Endodermal cell (in vitro differentiated cells): ENCODE results near the gene RNU4-1. TPM values are rescaled to one million over a fixed set of nuclear protein-coding genes. Genes with fewer than 3 reads are reported as not detected.
"Not testable (repeated sequence)": the region's sequence is repeated elsewhere in the genome, so short reads cannot be mapped to it uniquely, and the experiment has no call there.

Experiments
- DNase-seq: peaks from one replicate; pipeline ENCODE4 v3.0.0-alpha.2; 2017
- H3K27ac ChIP-seq: 2 replicates; pipeline ENCODE4 v1.5.1; 2013; ENCODE audit warnings: mild to moderate bottlenecking, low read depth, low read length, moderate library complexity
- H3K27me3 ChIP-seq: 2 replicates; pipeline ENCODE4 v1.6.1; 2013; ENCODE audit warnings: mild to moderate bottlenecking, low read length, moderate library complexity; ENCODE audit not compliant: insufficient read depth, control insufficient read depth, poor library complexity, severe bottlenecking
- H3K36me3 ChIP-seq: 2 replicates; pipeline ENCODE4 v1.7.0; 2013; ENCODE audit warnings: mild to moderate bottlenecking, low read length, moderate library complexity; ENCODE audit not compliant: control insufficient read depth, insufficient read depth
- H3K4me1 ChIP-seq: one replicate; pipeline ENCODE4 v1.7.0; 2013; ENCODE audit warnings: low read length; ENCODE audit not compliant: control insufficient read depth, insufficient read depth
- H3K4me3 ChIP-seq: 2 replicates; pipeline ENCODE4 v1.5.1; 2013; ENCODE audit warnings: mild to moderate bottlenecking, low read length, moderate library complexity
- H3K9ac ChIP-seq: 2 replicates; pipeline ENCODE4 v1.6.1; 2013; ENCODE audit warnings: mild to moderate bottlenecking, low read length, moderate library complexity; ENCODE audit not compliant: poor library complexity, severe bottlenecking; ENCODE audit errors: extremely low read depth
- H3K9me3 ChIP-seq: 2 replicates; pipeline ENCODE4 v1.6.1; 2013; ENCODE audit warnings: mild to moderate bottlenecking, low read length, moderate library complexity; ENCODE audit not compliant: control insufficient read depth
- H3K27ac Mint-ChIP-seq: 2 replicates; pipeline ENCODE4 v1.8.0; 2020; ENCODE audit warnings: mixed read lengths
- H3K27me3 Mint-ChIP-seq: 2 replicates; pipeline ENCODE4 v1.8.0; 2021; ENCODE audit warnings: mild to moderate bottlenecking, mixed read lengths; ENCODE audit not compliant: insufficient read depth
- H3K36me3 Mint-ChIP-seq: 2 replicates; pipeline ENCODE4 v1.8.0; 2020; ENCODE audit warnings: low read depth, mixed read lengths
- H3K4me1 Mint-ChIP-seq: 2 replicates; pipeline ENCODE4 v1.8.0; 2020; ENCODE audit warnings: mixed read lengths
- H3K4me3 Mint-ChIP-seq: 2 replicates; pipeline ENCODE4 v1.8.0; 2020; ENCODE audit warnings: mild to moderate bottlenecking, moderate library complexity, mixed read lengths
- H3K9me3 Mint-ChIP-seq: 2 replicates; pipeline ENCODE4 v1.8.0; 2020; ENCODE audit warnings: mild to moderate bottlenecking, mixed read lengths
- CTCF ChIP-seq: fragments of 200-600 bp; sonication (generic); conservative IDR thresholded peaks from 2 replicates; pipeline ENCODE4 v1.5.0; 2021; ENCODE audit warnings: antibody characterized with exemption, mild to moderate bottlenecking
- WGBS, 2 experiments: methylation state at CpG; one replicate each; pipeline versions ENCODE4 v1.1.5 to v1.1.7; 2013; ENCODE audit warnings: missing lambda C conversion rate in 2 of 2, mixed read lengths in 1 of 2; ENCODE audit not compliant: insufficient coverage in 1 of 2, insufficient read length in 1 of 2; 5-methylcytosine and 5-hydroxymethylcytosine counted together
- total RNA-seq, 2 donors: library from RNA; stranded (reverse); fragmentation: NEBNext Ultra II Directional in 1 of 2; extraction: Animal tissue kit (Norgen Biotek cat#: 25700) in 1 of 2; gene quantifications; 2 replicates in 1 of 2; 3 replicates in 1 of 2; pipeline ENCODE4 v1.2.1, GENCODE V29; 2021

RNU4-1 gene
- total RNA-seq, 2 donors from 2014 or later = 4,032 to 4,837 TPM

- Histone ChIP-seq H3K9me3 (peaks cover 23% of the 10 kb centered on the region), H3K4me3 (no peak overlapping the region), H3K27me3 (no peaks in the 10 kb centered on the region), H3K9ac (no peak overlapping the region), H3K27ac (no peak overlapping the region), H3K4me1 (no peaks in the 10 kb centered on the region), H3K36me3 (no peaks in the 10 kb centered on the region)
- Mint-ChIP-seq H3K4me1 (no peaks in the 10 kb centered on the region), H3K27me3 (peaks cover 10% of the 10 kb centered on the region), H3K4me3 (no peak overlapping the region), H3K27ac (no peak overlapping the region), H3K36me3 (peaks cover 2% of the 10 kb centered on the region), H3K9me3 (peaks cover 35% of the 10 kb centered on the region)
- no peak for TF ChIP-seq CTCF
- 83 to 88% methylated on average over 2 of the region's 2 CpGs for WGBS, 2 experiments
- DNase-seq = no peak
Measured at GRCh38 chr12:120337730-120338129, 44.7 kb upstream of the RNU4-1 start.

- peaks cover 23% of the 10 kb centered on the region for H3K9me3 ChIP-seq
- DNase-seq, H3K4me3 Mint-ChIP-seq, H3K9ac ChIP-seq, H3K27ac Mint-ChIP-seq, H3K36me3 Mint-ChIP-seq, H3K27me3 ChIP-seq, H3K4me1 Mint-ChIP-seq, H3K36me3 ChIP-seq, H3K27ac ChIP-seq, H3K4me3 ChIP-seq, H3K4me1 ChIP-seq: not testable (repeated sequence)
- Mint-ChIP-seq H3K27me3 (peaks cover 16% of the 10 kb centered on the region), H3K9me3 (peaks cover 35% of the 10 kb centered on the region)
- WGBS, 2 experiments = 93 to 100% methylated on average over 1 to 2 of the region's 2 CpGs
Measured at GRCh38 chr12:120336392-120336791, 43.4 kb upstream of the RNU4-1 start.

- WGBS, 2 experiments = 32 to 43% methylated on average over 3 to 11 of the region's 12 CpGs
- H3K27ac Mint-ChIP-seq = not testable (repeated sequence)
- peak; percentile 81 for TF ChIP-seq CTCF
Measured at GRCh38 chr12:120335447-120335846, 42.4 kb upstream of the RNU4-1 start.

GRCh38 chr12:120332523-120332922 lies 39.5 kb upstream of the RNU4-1 start:
- H3K4me3 Mint-ChIP-seq = no peak overlapping the region
- Histone ChIP-seq H3K27ac (no peak overlapping the region), H3K9me3 (peaks cover 20% of the 10 kb centered on the region), H3K36me3 (no peaks in the 10 kb centered on the region), H3K9ac (no peak overlapping the region), H3K4me3 (no peak overlapping the region), H3K4me1 (no peaks in the 10 kb centered on the region), H3K27me3 (no peaks in the 10 kb centered on the region)
- TF ChIP-seq CTCF = no peak
- H3K27ac Mint-ChIP-seq = peak overlapping the region; percentile 30
- no peaks in the 10 kb centered on the region for H3K4me1 Mint-ChIP-seq
- 85 to 100% methylated on average over 1 to 7 of the region's 7 CpGs for WGBS, 2 experiments
- no peak for DNase-seq
- peaks cover 21% of the 10 kb centered on the region for H3K9me3 Mint-ChIP-seq
- peaks cover 11% of the 10 kb centered on the region for H3K27me3 Mint-ChIP-seq
- peaks cover 2% of the 10 kb centered on the region for H3K36me3 Mint-ChIP-seq

More at GRCh38 chr12:120335447-120335846, 42.4 kb upstream of the RNU4-1 start:
- H3K4me3 ChIP-seq, H3K9ac ChIP-seq, H3K27ac ChIP-seq, H3K27me3 ChIP-seq, H3K4me3 Mint-ChIP-seq, H3K36me3 Mint-ChIP-seq, H3K36me3 ChIP-seq, H3K4me1 Mint-ChIP-seq, H3K4me1 ChIP-seq: not testable (repeated sequence)
- peaks cover 16% of the 10 kb centered on the region for H3K27me3 Mint-ChIP-seq
- H3K9me3 Mint-ChIP-seq = peaks cover 35% of the 10 kb centered on the region
- peak; percentile 92 for DNase-seq
- peaks cover 23% of the 10 kb centered on the region for H3K9me3 ChIP-seq
